ENCODE measurements around the gene NHP2. TPM values are rescaled to one million over a fixed set of nuclear protein-coding genes. Genes with fewer than 3 reads are reported as not detected.

Gene NHP2
- total and polyA plus RNA-seq, 9 of the 15 experiments (the other 6 are each of a cell fraction or from before 2014, with no cell fraction given) = 52.8 to 622 (median 144) TPM

DNA sequence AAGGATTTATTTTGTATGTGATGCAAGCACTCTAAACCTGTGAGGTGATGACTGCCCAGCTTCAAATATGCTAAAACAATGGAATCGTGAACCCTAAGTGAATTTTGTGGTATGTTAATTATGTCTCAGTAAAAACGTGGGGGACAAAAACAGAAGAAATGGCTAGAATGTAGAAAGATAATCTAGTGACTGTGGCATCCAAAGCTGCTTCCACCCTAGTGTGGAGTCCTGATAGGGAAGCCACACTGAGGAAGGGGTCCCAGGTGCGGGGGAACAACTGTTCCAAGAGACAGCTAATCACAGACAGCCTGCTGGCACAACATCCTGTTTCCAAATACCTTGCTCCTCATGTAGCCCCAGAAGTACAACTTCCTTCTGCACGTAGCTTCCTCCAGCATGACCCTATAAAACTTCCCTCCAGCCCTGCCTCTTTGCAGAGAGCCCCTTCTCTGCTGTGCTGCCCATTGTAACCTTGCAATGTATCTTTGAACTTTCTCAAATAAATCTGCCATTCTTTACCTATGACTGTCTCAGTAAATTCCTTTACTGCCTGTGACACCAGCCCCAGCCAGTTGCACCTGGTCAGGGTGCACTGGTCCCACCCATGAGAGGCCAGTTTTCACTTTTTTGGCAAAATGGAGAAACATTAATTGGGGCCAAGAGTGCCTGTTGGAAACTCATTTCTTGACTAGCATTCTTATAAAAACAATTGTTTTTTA lies 28.6 kb upstream of the NHP2 start (continued):
- TF ChIP-seq HDAC3 (IDR thresholded peaks at IDR 0.05; ENCODE audit: borderline replicate concordance, partially characterized antibody) = no peak
- TF ChIP-seq, protein P1, sequence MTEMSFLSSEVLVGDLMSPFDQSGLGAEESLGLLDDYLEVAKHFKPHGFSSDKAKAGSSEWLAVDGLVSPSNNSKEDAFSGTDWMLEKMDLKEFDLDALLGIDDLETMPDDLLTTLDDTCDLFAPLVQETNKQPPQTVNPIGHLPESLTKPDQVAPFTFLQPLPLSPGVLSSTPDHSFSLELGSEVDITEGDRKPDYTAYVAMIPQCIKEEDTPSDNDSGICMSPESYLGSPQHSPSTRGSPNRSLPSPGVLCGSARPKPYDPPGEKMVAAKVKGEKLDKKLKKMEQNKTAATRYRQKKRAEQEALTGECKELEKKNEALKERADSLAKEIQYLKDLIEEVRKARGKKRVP (CRISPR knock-in tag; IDR thresholded peaks at IDR 0.05) = no peak
- TF ChIP-seq ASH1L (IDR thresholded peaks at IDR 0.05; ENCODE audit: borderline replicate concordance, low read depth, partially characterized antibody) = no peak
- TF ChIP-seq ZNF311 (CRISPR knock-in tag; IDR thresholded peaks at IDR 0.05) = peak; percentile 68; the same call in 1 of the 2 replicates
- no peak for TF ChIP-seq FOXP1 (CRISPR knock-in tag; IDR thresholded peaks at IDR 0.05)
- no peak for TF ChIP-seq BCL6 (CRISPR knock-in tag; IDR thresholded peaks at IDR 0.05)
- TF ChIP-seq GATA2 (CRISPR knock-in tag; IDR thresholded peaks at IDR 0.05) = peak; percentile 81
- TF ChIP-seq ELF2 (CRISPR knock-in tag; IDR thresholded peaks at IDR 0.05) = no peak
- TF ChIP-seq SMARCE1 (IDR thresholded peaks at IDR 0.05) = peak; percentile 62
- TF ChIP-seq BCOR (IDR thresholded peaks at IDR 0.05) = peak; percentile 34; the same call in 1 of the 2 replicates
- no peak for TF ChIP-seq PCBP2 (IDR thresholded peaks at IDR 0.05; ENCODE audit: low read depth, low read length, poor library complexity, severe bottlenecking)
- TF ChIP-seq, protein P2, sequence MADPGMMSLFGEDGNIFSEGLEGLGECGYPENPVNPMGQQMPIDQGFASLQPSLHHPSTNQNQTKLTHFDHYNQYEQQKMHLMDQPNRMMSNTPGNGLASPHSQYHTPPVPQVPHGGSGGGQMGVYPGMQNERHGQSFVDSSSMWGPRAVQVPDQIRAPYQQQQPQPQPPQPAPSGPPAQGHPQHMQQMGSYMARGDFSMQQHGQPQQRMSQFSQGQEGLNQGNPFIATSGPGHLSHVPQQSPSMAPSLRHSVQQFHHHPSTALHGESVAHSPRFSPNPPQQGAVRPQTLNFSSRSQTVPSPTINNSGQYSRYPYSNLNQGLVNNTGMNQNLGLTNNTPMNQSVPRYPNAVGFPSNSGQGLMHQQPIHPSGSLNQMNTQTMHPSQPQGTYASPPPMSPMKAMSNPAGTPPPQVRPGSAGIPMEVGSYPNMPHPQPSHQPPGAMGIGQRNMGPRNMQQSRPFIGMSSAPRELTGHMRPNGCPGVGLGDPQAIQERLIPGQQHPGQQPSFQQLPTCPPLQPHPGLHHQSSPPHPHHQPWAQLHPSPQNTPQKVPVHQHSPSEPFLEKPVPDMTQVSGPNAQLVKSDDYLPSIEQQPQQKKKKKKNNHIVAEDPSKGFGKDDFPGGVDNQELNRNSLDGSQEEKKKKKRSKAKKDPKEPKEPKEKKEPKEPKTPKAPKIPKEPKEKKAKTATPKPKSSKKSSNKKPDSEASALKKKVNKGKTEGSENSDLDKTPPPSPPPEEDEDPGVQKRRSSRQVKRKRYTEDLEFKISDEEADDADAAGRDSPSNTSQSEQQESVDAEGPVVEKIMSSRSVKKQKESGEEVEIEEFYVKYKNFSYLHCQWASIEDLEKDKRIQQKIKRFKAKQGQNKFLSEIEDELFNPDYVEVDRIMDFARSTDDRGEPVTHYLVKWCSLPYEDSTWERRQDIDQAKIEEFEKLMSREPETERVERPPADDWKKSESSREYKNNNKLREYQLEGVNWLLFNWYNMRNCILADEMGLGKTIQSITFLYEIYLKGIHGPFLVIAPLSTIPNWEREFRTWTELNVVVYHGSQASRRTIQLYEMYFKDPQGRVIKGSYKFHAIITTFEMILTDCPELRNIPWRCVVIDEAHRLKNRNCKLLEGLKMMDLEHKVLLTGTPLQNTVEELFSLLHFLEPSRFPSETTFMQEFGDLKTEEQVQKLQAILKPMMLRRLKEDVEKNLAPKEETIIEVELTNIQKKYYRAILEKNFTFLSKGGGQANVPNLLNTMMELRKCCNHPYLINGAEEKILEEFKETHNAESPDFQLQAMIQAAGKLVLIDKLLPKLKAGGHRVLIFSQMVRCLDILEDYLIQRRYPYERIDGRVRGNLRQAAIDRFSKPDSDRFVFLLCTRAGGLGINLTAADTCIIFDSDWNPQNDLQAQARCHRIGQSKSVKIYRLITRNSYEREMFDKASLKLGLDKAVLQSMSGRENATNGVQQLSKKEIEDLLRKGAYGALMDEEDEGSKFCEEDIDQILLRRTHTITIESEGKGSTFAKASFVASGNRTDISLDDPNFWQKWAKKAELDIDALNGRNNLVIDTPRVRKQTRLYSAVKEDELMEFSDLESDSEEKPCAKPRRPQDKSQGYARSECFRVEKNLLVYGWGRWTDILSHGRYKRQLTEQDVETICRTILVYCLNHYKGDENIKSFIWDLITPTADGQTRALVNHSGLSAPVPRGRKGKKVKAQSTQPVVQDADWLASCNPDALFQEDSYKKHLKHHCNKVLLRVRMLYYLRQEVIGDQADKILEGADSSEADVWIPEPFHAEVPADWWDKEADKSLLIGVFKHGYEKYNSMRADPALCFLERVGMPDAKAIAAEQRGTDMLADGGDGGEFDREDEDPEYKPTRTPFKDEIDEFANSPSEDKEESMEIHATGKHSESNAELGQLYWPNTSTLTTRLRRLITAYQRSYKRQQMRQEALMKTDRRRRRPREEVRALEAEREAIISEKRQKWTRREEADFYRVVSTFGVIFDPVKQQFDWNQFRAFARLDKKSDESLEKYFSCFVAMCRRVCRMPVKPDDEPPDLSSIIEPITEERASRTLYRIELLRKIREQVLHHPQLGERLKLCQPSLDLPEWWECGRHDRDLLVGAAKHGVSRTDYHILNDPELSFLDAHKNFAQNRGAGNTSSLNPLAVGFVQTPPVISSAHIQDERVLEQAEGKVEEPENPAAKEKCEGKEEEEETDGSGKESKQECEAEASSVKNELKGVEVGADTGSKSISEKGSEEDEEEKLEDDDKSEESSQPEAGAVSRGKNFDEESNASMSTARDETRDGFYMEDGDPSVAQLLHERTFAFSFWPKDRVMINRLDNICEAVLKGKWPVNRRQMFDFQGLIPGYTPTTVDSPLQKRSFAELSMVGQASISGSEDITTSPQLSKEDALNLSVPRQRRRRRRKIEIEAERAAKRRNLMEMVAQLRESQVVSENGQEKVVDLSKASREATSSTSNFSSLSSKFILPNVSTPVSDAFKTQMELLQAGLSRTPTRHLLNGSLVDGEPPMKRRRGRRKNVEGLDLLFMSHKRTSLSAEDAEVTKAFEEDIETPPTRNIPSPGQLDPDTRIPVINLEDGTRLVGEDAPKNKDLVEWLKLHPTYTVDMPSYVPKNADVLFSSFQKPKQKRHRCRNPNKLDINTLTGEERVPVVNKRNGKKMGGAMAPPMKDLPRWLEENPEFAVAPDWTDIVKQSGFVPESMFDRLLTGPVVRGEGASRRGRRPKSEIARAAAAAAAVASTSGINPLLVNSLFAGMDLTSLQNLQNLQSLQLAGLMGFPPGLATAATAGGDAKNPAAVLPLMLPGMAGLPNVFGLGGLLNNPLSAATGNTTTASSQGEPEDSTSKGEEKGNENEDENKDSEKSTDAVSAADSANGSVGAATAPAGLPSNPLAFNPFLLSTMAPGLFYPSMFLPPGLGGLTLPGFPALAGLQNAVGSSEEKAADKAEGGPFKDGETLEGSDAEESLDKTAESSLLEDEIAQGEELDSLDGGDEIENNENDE (IDR thresholded peaks at IDR 0.05; ENCODE audit: low read depth, low read length) = no peak
- TF ChIP-seq SREBF1 (IDR thresholded peaks at IDR 0.05; ENCODE audit: borderline replicate concordance, low read depth, low read length) = no peak
- TF ChIP-seq CBX1 (IDR thresholded peaks at IDR 0.05; ENCODE audit: low read depth) = no peak
- peak; percentile 69; the same call in 1 of the 2 replicates for TF ChIP-seq PML (IDR thresholded peaks at IDR 0.05; ENCODE audit: low read length)

Measured in K562 (cell line).